HAP-1 (cell line): Measurements from ENCODE around the gene CHST6.
"Not testable (repeated sequence)": the region's sequence is repeated elsewhere in the genome, so short reads cannot be mapped to it uniquely, and the experiment has no call there.

Experiments used
- DNase-seq, 2 experiments: peaks; one replicate each; pipeline ENCODE4 v3.0.0-alpha.2; 2016 to 2020; ENCODE audit warnings: low spot score in 2 of 2
- H3K27me3 ChIP-seq: fragments of 250-450 bp; sonication (Bioruptor Pico); 2 replicates; pipeline ENCODE4 v1.5.1; 2020; ENCODE audit warnings: low read depth, mild to moderate bottlenecking, moderate library complexity
- H3K36me3 ChIP-seq: fragments of 250-450 bp; sonication (Bioruptor Pico); replicated peaks from 2 replicates; pipeline ENCODE4 v1.5.1; 2020; ENCODE audit warnings: mild to moderate bottlenecking
- H3K4me1 ChIP-seq: fragments of 250-450 bp; sonication (Bioruptor Pico); 2 replicates; pipeline ENCODE4 v1.5.1; 2020; ENCODE audit warnings: mild to moderate bottlenecking
- H3K4me3 ChIP-seq: fragments of 250-450 bp; sonication (Bioruptor Pico); 2 replicates; pipeline ENCODE4 v1.5.1; 2020; ENCODE audit warnings: mild to moderate bottlenecking, moderate library complexity
- H3K9me3 ChIP-seq: fragments of 250-450 bp; sonication (Bioruptor Pico); 2 replicates; pipeline ENCODE4 v1.5.1; 2020; ENCODE audit warnings: mild to moderate bottlenecking, moderate library complexity
- in situ Hi-C: fragments of 300-500 bp; cut with MboI; formaldehyde crosslinking; loops from 3 replicates; pipeline ENCODE4 v1.14.3; 2020; ENCODE audit warnings: low sequenced_read_pairs, inconsistent platforms, mixed read lengths

The CHST6 gene

GRCh38 chr16:75526032-75526790, 31.0 kb upstream of the CHST6 start:
- no peak for DNase-seq
- in situ Hi-C loops: no loop called here
- no peaks in the 10 kb centered on the region for H3K9me3 ChIP-seq

GRCh38 chr16:75519175-75519574, 23.9 kb upstream of the CHST6 start:
- DNase-seq: no peak
- no peak overlapping the region for H3K4me3 ChIP-seq
- H3K4me1 ChIP-seq: no peaks in the 10 kb centered on the region
- H3K27me3 ChIP-seq: no peaks in the 10 kb centered on the region
- H3K36me3 ChIP-seq: no peaks in the 10 kb centered on the region
- in situ Hi-C loops: no loop called here
- H3K9me3 ChIP-seq: no peaks in the 10 kb centered on the region

More at GRCh38 chr16:75526032-75526790, 31.0 kb upstream of the CHST6 start:
- Histone ChIP-seq H3K4me1 (no peaks in the 10 kb centered on the region), H3K36me3 (no peaks in the 10 kb centered on the region), H3K4me3 (no peak overlapping the region), H3K27me3 (no peaks in the 10 kb centered on the region)

DNA sequence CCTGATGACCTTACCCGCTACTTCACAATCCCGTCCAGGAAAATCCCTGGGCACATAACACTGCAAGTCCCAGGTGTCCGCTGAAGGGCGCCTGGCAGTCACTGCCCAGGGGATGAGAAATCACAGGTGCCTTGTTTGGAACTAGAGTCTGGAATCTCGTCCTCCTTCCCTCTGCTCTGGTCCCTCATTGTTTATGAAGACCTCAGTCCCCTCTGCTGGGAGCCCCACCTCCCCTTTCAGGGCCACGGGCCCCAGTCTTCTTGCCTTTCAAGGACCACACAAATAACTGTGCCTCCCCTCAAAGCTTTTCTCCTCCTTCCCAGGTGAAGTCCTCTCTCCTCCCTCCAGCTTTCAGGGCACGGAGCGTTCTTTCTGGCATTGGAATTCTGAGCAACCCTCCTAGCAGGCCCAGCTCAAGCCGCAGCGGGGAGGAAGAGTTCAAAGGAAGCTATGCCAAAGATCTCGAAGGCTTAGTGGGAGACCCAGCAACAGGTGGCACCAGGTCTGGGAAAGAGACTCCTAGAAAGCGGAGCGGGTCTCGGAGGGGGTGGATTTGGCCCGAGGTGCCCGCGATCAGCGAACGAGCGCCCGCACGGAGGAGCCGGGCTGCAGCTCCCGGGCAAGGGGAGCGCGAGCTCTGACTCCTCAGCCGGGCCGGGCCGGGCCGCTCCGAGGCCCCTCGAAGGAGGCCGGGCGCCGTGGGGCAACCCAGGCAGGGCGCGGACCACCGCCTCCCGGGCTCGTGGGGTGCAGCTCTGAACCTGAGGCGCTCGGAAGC, 21.1 kb upstream of the CHST6 start:
- H3K4me1 ChIP-seq, in situ Hi-C loops, H3K36me3 ChIP-seq, H3K9me3 ChIP-seq, H3K27me3 ChIP-seq: not testable (repeated sequence)
- DNase-seq: peak in 1 of 2 experiments; percentile 19
- H3K4me3 ChIP-seq: peak overlapping the region; percentile 97

GRCh38 chr16:75514296-75514695, 19.1 kb upstream of the CHST6 start:
- Histone ChIP-seq H3K4me3 (no peak overlapping the region), H3K9me3 (no peaks in the 10 kb centered on the region), H3K4me1 (no peaks in the 10 kb centered on the region), H3K27me3 (no peaks in the 10 kb centered on the region), H3K36me3 (no peaks in the 10 kb centered on the region)
- in situ Hi-C loops: no loop called here
- no peak for DNase-seq

DNA sequence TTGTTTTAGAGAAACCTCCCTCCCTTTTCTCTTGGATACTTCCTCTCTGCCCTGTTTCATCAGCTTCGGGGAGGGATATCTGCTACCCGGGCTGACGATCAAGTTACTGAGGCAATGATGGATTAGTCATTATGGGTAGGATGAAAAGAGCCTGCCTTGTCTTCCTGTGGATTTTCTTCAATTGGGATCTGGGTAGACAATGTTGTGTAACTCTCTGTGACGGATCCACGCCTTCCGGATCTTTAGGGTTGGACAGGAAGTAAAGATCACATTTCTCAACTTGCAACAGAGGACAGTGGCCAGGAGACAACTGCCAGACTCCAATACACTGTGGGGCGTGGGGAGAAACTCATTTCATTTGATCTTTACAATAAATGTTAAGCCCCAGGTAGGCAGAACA, 11.3 kb upstream of the CHST6 start:
- no peaks in the 10 kb centered on the region for H3K4me1 ChIP-seq
- in situ Hi-C loops: no loop called here
- no peak overlapping the region for H3K4me3 ChIP-seq
- no peak for DNase-seq
- H3K27me3 ChIP-seq: no peaks in the 10 kb centered on the region
- no peaks in the 10 kb centered on the region for H3K9me3 ChIP-seq
- H3K36me3 ChIP-seq: no peaks in the 10 kb centered on the region

GRCh38 chr16:75506107-75506506, 10.9 kb upstream of the CHST6 start:
- Histone ChIP-seq H3K4me1 (no peaks in the 10 kb centered on the region), H3K4me3 (no peak overlapping the region), H3K36me3 (no peaks in the 10 kb centered on the region), H3K9me3 (no peaks in the 10 kb centered on the region), H3K27me3 (no peaks in the 10 kb centered on the region)
- in situ Hi-C loops: no loop called here
- DNase-seq: no peak

GRCh38 chr16:75503801-75504200, 8.6 kb upstream of the CHST6 start:
- in situ Hi-C loops: no loop called here
- Histone ChIP-seq H3K27me3 (no peaks in the 10 kb centered on the region), H3K36me3 (no peaks in the 10 kb centered on the region), H3K4me1 (no peaks in the 10 kb centered on the region), H3K9me3 (no peaks in the 10 kb centered on the region), H3K4me3 (no peak overlapping the region)
- no peak for DNase-seq

DNA sequence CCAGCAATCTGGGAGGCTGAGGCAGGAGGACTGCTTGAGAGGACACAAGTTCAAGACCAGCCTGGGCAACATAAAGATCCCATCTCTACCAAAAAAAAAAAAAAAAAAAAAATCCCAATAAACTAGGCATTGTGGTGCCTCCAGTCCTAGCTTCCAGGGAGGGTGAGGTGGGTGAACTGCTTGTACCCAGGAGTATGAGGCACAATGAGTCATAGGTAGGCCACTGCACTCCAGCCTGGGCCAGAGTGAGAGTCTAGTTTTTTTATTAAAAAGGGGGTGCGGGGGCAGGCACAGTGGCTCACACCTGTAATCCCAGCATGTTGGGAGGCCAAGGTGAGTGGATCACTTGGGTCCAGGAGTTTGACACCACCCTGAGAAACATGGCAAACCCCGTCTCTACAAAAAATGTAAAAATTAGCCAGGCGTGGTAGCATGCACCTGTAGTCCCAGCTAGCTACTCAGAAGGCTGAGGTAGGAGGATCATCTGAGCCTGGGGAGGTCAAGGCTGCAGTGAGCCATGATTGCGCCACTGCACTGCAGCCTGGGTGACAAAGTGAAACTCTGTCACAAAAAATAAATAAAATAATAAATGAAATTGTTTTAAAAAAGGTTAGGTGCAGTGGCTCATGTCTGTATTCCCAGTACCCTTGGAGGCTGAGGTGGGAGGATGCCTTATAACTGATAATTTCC, 7.8 kb upstream of the CHST6 start:
- Histone ChIP-seq H3K27me3 (no peaks in the 10 kb centered on the region), H3K36me3 (no peaks in the 10 kb centered on the region), H3K4me3 (no peak overlapping the region), H3K9me3 (no peaks in the 10 kb centered on the region), H3K4me1 (no peaks in the 10 kb centered on the region)
- in situ Hi-C loops: no loop called here
- DNase-seq: no peak

- H3K4me1 ChIP-seq, H3K4me3 ChIP-seq, H3K27me3 ChIP-seq, in situ Hi-C loops, H3K9me3 ChIP-seq, DNase-seq, H3K36me3 ChIP-seq: not testable (repeated sequence)
Measured at GRCh38 chr16:75501820-75502219, 6.6 kb upstream of the CHST6 start.

DNA sequence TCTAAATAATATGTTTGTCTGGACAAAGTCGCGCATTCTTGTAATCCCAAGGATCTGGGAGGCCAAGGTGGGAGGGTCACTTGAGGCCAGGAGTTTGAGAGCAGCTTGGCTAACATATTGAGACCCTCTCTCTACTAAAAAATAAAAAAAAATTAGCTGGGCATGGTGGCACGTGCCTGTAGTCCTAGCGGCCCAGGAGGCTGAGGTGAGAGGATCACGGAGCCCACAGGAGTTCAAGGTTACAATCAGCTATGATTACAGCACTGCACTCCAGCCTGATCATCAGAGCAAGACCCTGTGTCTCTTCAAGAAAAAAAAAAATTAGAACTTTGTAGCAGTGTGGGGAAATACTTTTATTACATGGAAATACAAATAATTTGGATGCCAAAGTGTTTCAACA, 6.1 kb upstream of the CHST6 start:
- Histone ChIP-seq H3K27me3 (no peaks in the 10 kb centered on the region), H3K36me3 (no peaks in the 10 kb centered on the region), H3K4me1 (no peaks in the 10 kb centered on the region), H3K9me3 (no peaks in the 10 kb centered on the region), H3K4me3 (no peak overlapping the region)
- no peak for DNase-seq
- in situ Hi-C loops: no loop called here

DNA sequence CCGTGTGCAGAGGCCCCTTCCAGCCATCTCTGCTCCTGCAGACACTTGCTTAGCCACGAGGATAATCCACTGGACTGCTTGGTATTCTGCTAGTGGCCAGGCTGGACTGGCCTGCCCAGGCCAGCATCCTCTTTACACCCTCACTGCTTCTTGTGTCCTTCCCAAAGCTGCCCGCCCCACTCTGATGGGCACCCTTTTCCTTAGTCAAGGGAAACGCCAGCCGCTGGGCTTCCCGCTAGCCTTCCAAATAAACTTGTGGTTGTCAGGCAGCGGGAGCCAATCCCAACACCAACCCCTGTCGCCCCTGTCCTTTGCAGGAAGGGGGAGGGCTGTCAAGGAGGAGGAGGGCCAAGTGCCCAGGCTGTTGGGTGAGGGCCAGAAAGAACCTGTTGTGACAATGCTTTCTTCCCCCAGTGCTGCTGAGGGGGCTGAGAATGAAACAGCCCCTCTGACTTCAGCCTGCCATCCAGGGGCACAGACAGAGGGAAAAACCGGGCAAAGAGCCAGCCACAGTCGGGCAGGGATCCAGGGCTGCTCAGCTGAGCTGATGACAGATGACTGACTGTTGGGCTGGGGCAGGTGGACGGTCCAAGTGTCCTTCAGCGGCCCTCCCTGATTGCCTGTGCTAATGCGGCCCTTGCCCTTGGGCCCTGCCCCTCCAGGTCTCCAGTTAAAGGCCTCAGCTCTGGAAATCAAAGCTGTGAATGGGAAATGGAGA, 3.5 kb upstream of the CHST6 start:
- H3K4me3 ChIP-seq, H3K4me1 ChIP-seq, H3K27me3 ChIP-seq, H3K9me3 ChIP-seq, in situ Hi-C loops, H3K36me3 ChIP-seq: not testable (repeated sequence)
- DNase-seq: peak in 1 of 2 experiments; percentile 40

GRCh38 chr16:75497558-75497957, 2.3 kb upstream of the CHST6 start:
- no peaks in the 10 kb centered on the region for H3K9me3 ChIP-seq
- H3K36me3 ChIP-seq: no peaks in the 10 kb centered on the region
- no peak for DNase-seq
- peaks cover 5% of the 10 kb centered on the region for H3K4me1 ChIP-seq
- in situ Hi-C loops: no loop called here
- no peaks in the 10 kb centered on the region for H3K27me3 ChIP-seq
- H3K4me3 ChIP-seq: no peak overlapping the region

- peak overlapping the region; percentile 32 for H3K4me3 ChIP-seq
- peaks cover 8% of the 10 kb centered on the region for H3K4me1 ChIP-seq
- no peak for DNase-seq
- no peaks in the 10 kb centered on the region for H3K27me3 ChIP-seq
- no peaks in the 10 kb centered on the region for H3K9me3 ChIP-seq
- in situ Hi-C loops: no loop called here
- no peaks in the 10 kb centered on the region for H3K36me3 ChIP-seq
Measured at GRCh38 chr16:75494661-75495075, 573 bp downstream of the CHST6 start.
